HUES6 (cell line): ENCODE measurements around the gene TACC2.
"Not testable (repeated sequence)": the region's sequence is repeated elsewhere in the genome, so short reads cannot be mapped to it uniquely, and the experiment has no call there.

Source experiments
- H3K27ac ChIP-seq: 2 replicates; pipeline ENCODE4 v1.7.0; 2013; ENCODE audit warnings: low read depth, mild to moderate bottlenecking, low read length, inconsistent platforms
- H3K27me3 ChIP-seq: 2 replicates; pipeline ENCODE4 v1.6.1; 2013; ENCODE audit warnings: low read length; ENCODE audit not compliant: control insufficient read depth, insufficient read depth
- H3K36me3 ChIP-seq: 2 replicates; pipeline ENCODE4 v1.6.1; 2013; ENCODE audit warnings: low read length; ENCODE audit not compliant: control insufficient read depth, insufficient read depth
- H3K4me1 ChIP-seq: 2 replicates; pipeline ENCODE4 v1.6.1; 2013; ENCODE audit warnings: low read length; ENCODE audit not compliant: control insufficient read depth, insufficient read depth
- H3K4me3 ChIP-seq: 2 replicates; pipeline ENCODE4 v1.5.1; 2013; ENCODE audit warnings: low read depth, low read length
- H3K9ac ChIP-seq: one replicate; pipeline ENCODE4 v1.6.1; 2013; ENCODE audit warnings: mild to moderate bottlenecking, low read length
- H3K9me3 ChIP-seq: 2 replicates; pipeline ENCODE4 v1.6.1; 2013; ENCODE audit warnings: low read depth, low read length; ENCODE audit not compliant: control insufficient read depth, insufficient read depth

The TACC2 gene

GRCh38 chr10:122066337-122066939 lies 77.5 kb downstream of the TACC2 start:
- not testable (repeated sequence) for H3K4me3 ChIP-seq, H3K9ac ChIP-seq, H3K9me3 ChIP-seq, H3K27ac ChIP-seq, H3K4me1 ChIP-seq, H3K36me3 ChIP-seq, H3K27me3 ChIP-seq

DNA sequence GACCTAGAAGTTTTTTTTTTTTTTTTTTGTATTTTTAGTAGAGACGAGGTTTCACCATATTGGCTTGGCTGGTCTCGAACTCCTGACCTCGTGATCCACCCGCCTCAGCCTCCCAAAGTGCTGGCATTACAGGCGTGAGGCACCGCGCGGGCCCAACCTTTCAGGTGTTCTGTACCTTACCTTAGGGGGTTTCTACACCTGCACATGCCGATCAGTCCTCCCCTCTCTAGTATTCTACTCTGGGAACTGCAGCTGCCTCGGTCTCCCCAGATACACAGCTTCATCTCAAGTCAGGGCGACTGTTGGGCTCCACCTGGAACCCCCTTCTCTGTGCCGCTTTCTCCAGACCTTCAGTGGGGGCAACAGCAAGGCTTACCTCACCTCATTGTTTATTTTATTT lies 79.9 kb downstream of the TACC2 start:
- Histone ChIP-seq H3K36me3 (no peaks in the 10 kb centered on the region), H3K9me3 (no peaks in the 10 kb centered on the region), H3K4me1 (no peaks in the 10 kb centered on the region), H3K9ac (no peak overlapping the region), H3K27ac (no peak overlapping the region), H3K27me3 (no peaks in the 10 kb centered on the region), H3K4me3 (no peak overlapping the region)

DNA sequence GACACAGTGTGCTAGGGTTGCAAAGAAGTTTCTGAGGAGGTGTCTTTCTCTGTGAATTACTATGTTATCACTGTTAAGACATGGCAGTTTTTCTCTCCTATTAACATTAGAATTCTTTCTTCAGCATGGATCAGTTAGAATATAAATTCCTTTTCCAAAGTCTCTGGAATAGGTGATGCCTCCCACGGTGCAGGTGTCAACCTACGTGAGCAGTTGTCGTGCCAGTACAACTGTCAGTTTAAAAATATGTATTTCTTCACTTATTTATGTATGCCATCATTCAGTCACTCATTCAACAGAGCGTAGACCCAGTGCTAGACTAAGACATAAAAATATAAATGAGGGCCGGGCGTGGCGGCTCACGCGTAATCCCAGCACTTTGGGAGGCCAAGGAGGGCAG lies 83.5 kb downstream of the TACC2 start:
- Histone ChIP-seq H3K27ac (no peak overlapping the region), H3K4me3 (no peak overlapping the region), H3K9ac (no peak overlapping the region), H3K27me3 (no peaks in the 10 kb centered on the region), H3K9me3 (no peaks in the 10 kb centered on the region), H3K36me3 (no peaks in the 10 kb centered on the region), H3K4me1 (no peaks in the 10 kb centered on the region)

DNA sequence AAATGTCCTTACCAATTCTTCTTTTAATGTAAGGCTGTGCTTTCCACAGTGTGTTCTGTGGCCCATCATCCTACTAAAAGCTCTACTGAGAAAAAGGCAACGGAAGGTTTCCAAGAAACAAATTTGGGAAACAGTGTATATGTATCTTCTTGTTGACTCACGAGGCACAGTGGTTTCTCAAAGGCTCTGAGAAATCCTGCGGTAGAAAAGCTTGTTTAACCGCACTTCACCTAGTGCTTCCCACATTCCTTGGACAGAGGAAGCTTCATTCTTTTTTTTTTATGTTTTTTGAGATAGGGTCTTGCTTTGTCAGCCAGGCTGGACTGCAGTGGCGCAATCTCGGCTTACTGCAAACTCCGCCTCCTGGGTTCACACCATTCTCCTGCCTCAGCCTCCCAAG lies 84.5 kb downstream of the TACC2 start:
- Histone ChIP-seq H3K27me3 (no peaks in the 10 kb centered on the region), H3K36me3 (no peaks in the 10 kb centered on the region), H3K9me3 (no peaks in the 10 kb centered on the region), H3K4me3 (no peak overlapping the region), H3K9ac (no peak overlapping the region), H3K4me1 (no peaks in the 10 kb centered on the region), H3K27ac (no peak overlapping the region)

DNA sequence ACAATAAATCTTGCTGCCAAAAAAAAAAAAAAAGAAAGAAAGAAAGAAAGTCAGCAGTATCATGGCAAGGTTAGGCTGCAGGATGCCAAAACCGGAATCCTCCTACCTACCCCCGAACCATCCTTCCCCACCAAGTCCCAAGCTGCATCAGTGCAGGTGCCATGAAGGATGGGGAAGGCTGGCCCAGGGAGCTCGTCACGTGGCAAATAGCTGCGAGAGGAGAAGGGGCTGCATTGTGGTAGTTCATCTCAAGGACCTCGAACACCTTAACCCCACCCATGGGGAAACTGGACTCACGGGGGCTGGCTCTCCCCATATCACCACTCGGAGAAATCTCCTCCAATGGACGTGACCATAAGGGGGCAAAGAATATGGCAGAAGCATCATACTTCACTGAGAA lies 86.2 kb downstream of the TACC2 start:
- H3K27ac ChIP-seq: no peak overlapping the region
- no peaks in the 10 kb centered on the region for H3K9me3 ChIP-seq
- no peaks in the 10 kb centered on the region for H3K4me1 ChIP-seq
- H3K4me3 ChIP-seq: no peak overlapping the region
- H3K36me3 ChIP-seq: no peaks in the 10 kb centered on the region
- no peak overlapping the region for H3K9ac ChIP-seq
- no peaks in the 10 kb centered on the region for H3K27me3 ChIP-seq

GRCh38 chr10:122075876-122076275 lies 86.9 kb downstream of the TACC2 start:
- H3K9ac ChIP-seq, H3K27ac ChIP-seq, H3K9me3 ChIP-seq, H3K27me3 ChIP-seq, H3K4me1 ChIP-seq, H3K36me3 ChIP-seq, H3K4me3 ChIP-seq: not testable (repeated sequence)

DNA sequence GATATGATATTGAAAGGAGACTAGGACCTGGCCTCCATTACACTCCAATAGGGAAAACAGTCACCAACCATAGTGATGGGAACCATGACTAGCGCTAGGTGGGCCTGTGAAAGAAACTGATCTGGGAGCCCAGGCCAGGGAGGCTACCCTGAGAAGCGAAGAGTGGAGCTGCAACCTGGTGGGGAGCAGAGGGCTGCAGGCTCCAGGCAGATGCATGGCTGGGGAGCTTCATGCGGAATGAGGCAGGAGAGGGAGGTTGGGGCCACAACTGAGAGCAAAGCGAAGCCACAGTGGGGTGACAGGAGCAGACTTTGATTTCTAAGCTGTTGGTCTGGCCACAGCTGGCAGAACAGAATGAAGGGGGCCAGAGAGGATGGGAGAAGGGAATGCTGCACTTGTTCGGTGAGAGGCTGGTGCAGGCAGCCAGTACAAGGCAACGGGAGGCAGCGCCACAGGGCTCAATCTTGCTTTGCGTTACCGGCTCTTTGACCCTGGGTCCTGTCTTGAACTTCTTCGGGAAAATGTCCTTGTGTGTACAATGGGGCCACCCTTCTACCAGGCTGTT lies 88.4 kb downstream of the TACC2 start:
- Histone ChIP-seq H3K4me3 (no peak overlapping the region), H3K36me3 (no peaks in the 10 kb centered on the region), H3K4me1 (no peaks in the 10 kb centered on the region), H3K27ac (no peak overlapping the region), H3K9me3 (no peaks in the 10 kb centered on the region), H3K27me3 (no peaks in the 10 kb centered on the region), H3K9ac (no peak overlapping the region)

- Histone ChIP-seq H3K36me3 (no peaks in the 10 kb centered on the region), H3K9me3 (no peaks in the 10 kb centered on the region), H3K4me1 (no peaks in the 10 kb centered on the region), H3K27me3 (no peaks in the 10 kb centered on the region), H3K9ac (no peak overlapping the region), H3K27ac (no peak overlapping the region), H3K4me3 (no peak overlapping the region)
These were observed 89.4 kb downstream of the TACC2 start for GRCh38 chr10:122078326-122078725.

- H3K9me3 ChIP-seq: no peaks in the 10 kb centered on the region
- H3K4me3 ChIP-seq: no peak overlapping the region
- H3K27ac ChIP-seq: no peak overlapping the region
- no peaks in the 10 kb centered on the region for H3K4me1 ChIP-seq
- no peak overlapping the region for H3K9ac ChIP-seq
- H3K36me3 ChIP-seq: no peaks in the 10 kb centered on the region
- H3K27me3 ChIP-seq: no peaks in the 10 kb centered on the region; the same call in 1 of the 2 replicates
These were observed 90.2 kb downstream of the TACC2 start for GRCh38 chr10:122078965-122079795.

DNA sequence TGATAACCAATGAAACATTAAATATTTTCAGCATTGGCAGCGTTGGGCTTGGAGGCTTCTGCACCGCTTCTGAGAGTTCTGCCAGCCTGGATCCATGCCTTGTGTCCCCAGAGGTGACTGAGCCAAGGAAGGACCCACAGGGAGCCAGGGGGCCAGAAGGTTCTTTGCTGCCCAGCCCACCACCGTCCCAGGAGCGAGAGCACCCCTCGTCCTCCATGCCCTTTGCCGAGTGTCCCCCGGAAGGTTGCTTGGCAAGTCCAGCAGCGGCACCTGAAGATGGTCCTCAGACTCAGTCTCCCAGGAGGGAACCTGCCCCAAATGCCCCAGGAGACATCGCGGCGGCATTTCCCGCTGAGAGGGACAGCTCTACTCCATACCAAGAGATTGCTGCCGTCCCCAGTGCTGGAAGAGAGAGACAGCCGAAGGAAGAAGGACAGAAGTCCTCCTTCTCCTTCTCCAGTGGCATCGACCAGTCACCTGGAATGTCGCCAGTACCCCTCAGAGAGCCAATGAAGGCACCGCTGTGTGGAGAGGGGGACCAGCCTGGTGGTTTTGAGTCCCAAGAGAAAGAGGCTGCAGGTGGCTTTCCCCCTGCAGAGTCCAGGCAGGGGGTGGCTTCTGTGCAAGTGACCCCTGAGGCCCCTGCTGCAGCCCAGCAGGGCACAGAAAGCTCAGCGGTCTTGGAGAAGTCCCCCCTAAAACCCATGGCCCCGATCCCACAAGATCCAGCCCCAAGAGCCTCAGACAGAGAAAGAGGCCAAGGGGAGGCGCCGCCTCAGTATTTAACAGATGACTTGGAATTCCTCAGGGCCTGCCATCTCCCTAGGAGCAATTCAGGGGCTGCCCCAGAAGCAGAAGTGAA lies 93.9 kb downstream of the TACC2 start:
- no peaks in the 10 kb centered on the region for H3K36me3 ChIP-seq
- no peaks in the 10 kb centered on the region for H3K9me3 ChIP-seq
- H3K27me3 ChIP-seq: peaks cover 5% of the 10 kb centered on the region; the same call in 1 of the 2 replicates
- H3K27ac ChIP-seq: no peak overlapping the region
- H3K4me1 ChIP-seq: no peaks in the 10 kb centered on the region
- H3K4me3 ChIP-seq: no peak overlapping the region
- H3K9ac ChIP-seq: no peak overlapping the region
